22Rv1 (cell line): ENCODE data around the gene CYB561A3.
"Not testable (repeated sequence)": the region's sequence is repeated elsewhere in the genome, so short reads cannot be mapped to it uniquely, and the experiment has no call there.

ENCODE experiments used
- CTCF ChIP-seq: fragments of 450-650 bp; IDR thresholded peaks from 2 replicates; pipeline ENCODE4 v1.5.1; 2017; ENCODE audit warnings: mild to moderate bottlenecking
- ZFX ChIP-seq: fragments of 450-650 bp; IDR thresholded peaks from 2 replicates; pipeline ENCODE4 v1.6.1; 2017; ENCODE audit warnings: antibody characterized with exemption, borderline replicate concordance

- TF ChIP-seq CTCF, ZFX: not testable (repeated sequence)
Observed at GRCh38 chr11:61383859-61384258, 22.2 kb upstream of the CYB561A3 start.
